AG09309 (cell line): Measurements from ENCODE around the gene ARSD.

Source experiments
- DNase-seq: peaks from one replicate; pipeline ENCODE4 v3.0.0-alpha.2; 2010; ENCODE audit warnings: low read depth
- H3K4me3 ChIP-seq: 2 replicates; pipeline ENCODE4 v1.5.1; 2011; ENCODE audit warnings: mild to moderate bottlenecking, low read depth, low read length, moderate library complexity; ENCODE audit not compliant: control insufficient read depth
- TF ChIP-seq, protein P1 (sequence below): IDR thresholded peaks from 2 replicates; pipeline ENCODE4 v1.5.1; 2011; ENCODE audit warnings: mild to moderate bottlenecking, low read depth, low read length, inconsistent platforms; ENCODE audit not compliant: insufficient read depth, control insufficient read depth; ENCODE audit errors: missing control alignments

The ARSD gene

DNA sequence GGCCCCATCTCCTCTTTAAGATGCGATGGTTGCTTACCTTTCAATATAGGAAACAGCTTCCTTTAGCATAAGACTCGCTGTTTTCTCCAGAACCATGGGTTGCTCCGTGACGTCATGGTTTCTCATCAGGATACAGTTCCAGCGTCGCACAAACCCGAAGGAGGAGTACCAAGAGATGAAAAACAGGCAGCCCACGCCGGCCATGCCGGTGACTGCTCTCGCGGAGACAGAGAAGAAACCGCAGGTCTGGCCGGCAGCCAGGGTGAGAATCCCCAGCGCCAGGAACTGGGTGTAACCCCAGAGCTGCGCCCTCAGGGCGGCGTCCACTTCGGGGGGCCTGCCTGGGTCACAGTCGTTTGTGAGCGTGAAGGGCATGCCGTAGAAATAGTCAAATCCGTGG lies 11.4 kb downstream of the ARSD start:
- TF ChIP-seq, protein P1, sequence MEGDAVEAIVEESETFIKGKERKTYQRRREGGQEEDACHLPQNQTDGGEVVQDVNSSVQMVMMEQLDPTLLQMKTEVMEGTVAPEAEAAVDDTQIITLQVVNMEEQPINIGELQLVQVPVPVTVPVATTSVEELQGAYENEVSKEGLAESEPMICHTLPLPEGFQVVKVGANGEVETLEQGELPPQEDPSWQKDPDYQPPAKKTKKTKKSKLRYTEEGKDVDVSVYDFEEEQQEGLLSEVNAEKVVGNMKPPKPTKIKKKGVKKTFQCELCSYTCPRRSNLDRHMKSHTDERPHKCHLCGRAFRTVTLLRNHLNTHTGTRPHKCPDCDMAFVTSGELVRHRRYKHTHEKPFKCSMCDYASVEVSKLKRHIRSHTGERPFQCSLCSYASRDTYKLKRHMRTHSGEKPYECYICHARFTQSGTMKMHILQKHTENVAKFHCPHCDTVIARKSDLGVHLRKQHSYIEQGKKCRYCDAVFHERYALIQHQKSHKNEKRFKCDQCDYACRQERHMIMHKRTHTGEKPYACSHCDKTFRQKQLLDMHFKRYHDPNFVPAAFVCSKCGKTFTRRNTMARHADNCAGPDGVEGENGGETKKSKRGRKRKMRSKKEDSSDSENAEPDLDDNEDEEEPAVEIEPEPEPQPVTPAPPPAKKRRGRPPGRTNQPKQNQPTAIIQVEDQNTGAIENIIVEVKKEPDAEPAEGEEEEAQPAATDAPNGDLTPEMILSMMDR = no peak
- no peak overlapping the region for H3K4me3 ChIP-seq
- DNase-seq = no peak

DNA sequence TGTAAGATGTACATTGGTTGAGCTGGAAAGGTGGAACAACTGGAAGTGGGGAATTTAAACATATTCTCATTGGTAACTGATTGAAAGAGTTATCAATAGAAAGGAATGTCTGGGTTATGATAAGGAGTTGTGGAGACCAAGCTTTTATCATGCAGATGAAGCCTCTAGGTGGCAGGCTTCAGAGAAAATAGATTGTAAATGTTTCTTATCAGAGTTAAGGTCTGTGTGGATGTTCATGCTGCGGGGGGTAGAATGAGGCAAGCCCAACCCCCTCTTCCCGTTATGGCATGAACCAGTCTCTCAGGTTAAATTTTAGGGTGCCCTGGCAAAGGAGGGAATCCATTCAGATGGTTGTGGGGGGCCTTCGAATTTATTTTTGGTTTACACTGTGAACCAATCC lies 16.0 kb downstream of the ARSD start:
- TF ChIP-seq, protein P1 = peak; percentile 27
- no peak for DNase-seq
- H3K4me3 ChIP-seq = no peak overlapping the region

DNA sequence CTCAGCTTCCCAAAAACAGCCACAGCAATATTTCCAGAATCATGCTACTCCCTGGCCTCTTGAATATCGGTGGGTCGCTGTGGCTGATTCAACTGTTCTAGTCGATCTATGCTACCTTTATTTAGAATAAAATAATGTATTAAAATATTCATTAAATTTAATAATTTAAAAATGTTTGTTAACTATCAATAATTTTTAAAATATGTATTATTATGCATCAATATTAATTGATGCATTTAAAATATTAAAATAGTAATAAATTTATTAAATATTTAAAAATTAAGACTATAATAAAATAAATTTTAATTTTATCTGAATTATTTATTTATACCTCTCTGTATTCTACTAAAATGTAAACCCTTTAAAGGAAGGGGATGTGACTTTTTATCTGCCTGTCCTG lies 19.0 kb downstream of the ARSD start:
- no peak overlapping the region for H3K4me3 ChIP-seq
- no peak for DNase-seq
- TF ChIP-seq, protein P1 = no peak

DNA sequence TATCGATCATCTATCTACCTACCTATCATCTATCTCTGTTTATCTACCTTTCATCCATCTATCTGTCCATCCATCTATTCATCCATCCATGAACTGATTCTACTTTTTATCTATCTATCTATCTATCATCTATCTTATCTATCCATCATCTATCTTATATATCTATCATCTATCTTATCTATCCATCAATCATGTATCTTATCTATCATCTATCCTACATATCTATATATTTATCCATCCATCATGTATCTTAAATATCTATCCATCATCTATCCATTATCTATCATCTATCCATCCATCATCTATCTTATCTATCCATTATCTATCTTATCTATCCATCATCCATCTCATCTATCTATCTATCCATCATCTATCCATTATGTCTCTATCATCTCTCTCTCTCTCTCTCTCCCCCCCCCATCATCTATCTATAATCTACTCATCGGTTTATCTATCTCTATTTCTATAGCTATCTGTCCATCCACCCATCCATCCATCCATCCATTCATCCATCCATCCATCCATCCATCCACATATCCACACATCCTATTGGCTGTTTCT lies 20.9 kb downstream of the ARSD start:
- H3K4me3 ChIP-seq = no peak overlapping the region
- no peak for DNase-seq
- TF ChIP-seq, protein P1 = no peak

- DNase-seq = no peak
- TF ChIP-seq, protein P1 = no peak
- H3K4me3 ChIP-seq = no peak overlapping the region
Observed at GRCh38 chrX:2907295-2907694, 21.8 kb downstream of the ARSD start.

DNA sequence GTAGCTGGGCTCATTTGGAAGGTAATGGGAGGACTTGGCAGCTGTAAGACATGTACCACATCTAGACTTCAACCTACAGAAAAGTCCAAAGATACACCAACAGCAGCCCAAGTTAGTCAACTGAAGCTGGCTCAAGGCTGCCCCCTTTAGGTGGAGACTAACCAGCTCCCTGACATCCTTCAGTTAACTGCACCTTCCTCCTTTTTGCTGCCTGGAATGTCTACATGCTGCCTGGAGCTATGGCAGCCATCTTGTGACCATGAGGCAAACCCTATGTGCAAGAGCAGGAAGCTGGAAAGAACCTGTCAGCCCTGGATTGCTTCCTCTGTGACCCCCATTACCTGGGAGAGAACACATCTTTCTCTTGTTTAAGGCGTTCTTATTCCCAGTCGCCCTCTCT lies 25.8 kb downstream of the ARSD start:
- no peak for DNase-seq
- TF ChIP-seq, protein P1 = no peak
- H3K4me3 ChIP-seq = no peak overlapping the region

DNA sequence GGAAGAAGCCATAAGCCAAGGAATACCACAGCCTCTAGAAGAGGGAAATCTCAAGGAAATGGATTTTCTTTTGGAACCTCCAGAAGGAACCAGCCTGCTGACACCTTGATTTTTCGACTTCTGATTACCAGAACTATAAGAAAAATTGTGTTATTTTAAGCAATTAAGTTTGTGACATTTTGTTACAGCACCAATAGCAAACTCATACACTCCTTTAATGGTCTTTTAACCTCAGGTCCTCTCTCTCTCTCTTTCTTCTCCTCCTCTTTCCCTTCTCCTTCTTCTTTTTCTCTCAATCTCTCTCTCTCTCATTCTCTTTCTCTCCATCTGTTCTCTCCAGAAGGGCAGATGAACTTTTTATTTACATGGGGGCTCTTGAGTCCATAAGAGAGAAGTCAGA lies 26.3 kb downstream of the ARSD start:
- TF ChIP-seq, protein P1 = no peak
- DNase-seq = no peak
- no peak overlapping the region for H3K4me3 ChIP-seq
